Mesendoderm (in vitro differentiated cells): Measurements from ENCODE around the gene LYPD6.

ENCODE experiments used
- DNase-seq: peaks from one replicate; pipeline ENCODE4 v3.0.0; 2013
- H2AK5ac ChIP-seq: 2 replicates; pipeline ENCODE4 v1.6.1; 2013; ENCODE audit warnings: low read length, inconsistent platforms
- H2BK120ac ChIP-seq: 2 replicates; pipeline ENCODE4 v1.6.1; 2013; ENCODE audit warnings: low read depth, mild to moderate bottlenecking, low read length, moderate library complexity, mixed read lengths
- H2BK15ac ChIP-seq: replicated peaks from 2 replicates; pipeline ENCODE4 v1.6.1; 2013; ENCODE audit warnings: low read depth, mild to moderate bottlenecking, moderate library complexity
- H2BK5ac ChIP-seq: 2 replicates; pipeline ENCODE4 v1.6.1; 2013; ENCODE audit warnings: low read length, inconsistent platforms
- H3K18ac ChIP-seq: 2 replicates; pipeline ENCODE4 v1.6.1; 2013; ENCODE audit warnings: mild to moderate bottlenecking, low read length, mixed read lengths
- H3K23ac ChIP-seq: one replicate; pipeline ENCODE4 v1.6.1; 2013; ENCODE audit warnings: low read length
- H3K27ac ChIP-seq: 2 replicates; pipeline ENCODE4 v1.5.1; 2013; ENCODE audit warnings: low read depth, mild to moderate bottlenecking, inconsistent platforms, low read length, moderate library complexity
- H3K27me3 ChIP-seq: 2 replicates; pipeline ENCODE4 v1.6.1; 2013; ENCODE audit warnings: low read length, control low read depth, mild to moderate bottlenecking, inconsistent platforms; ENCODE audit not compliant: insufficient read depth, poor library complexity
- H3K36me3 ChIP-seq: 2 replicates; pipeline ENCODE4 v1.6.1; 2013; ENCODE audit warnings: low read length, inconsistent platforms; ENCODE audit not compliant: control insufficient read depth, insufficient read depth
- H3K4ac ChIP-seq: one replicate; pipeline ENCODE4 v1.6.1; 2013; ENCODE audit warnings: low read depth, mild to moderate bottlenecking, low read length, moderate library complexity
- H3K4me1 ChIP-seq: 2 replicates; pipeline ENCODE4 v1.6.1; 2013; ENCODE audit warnings: low read depth, low read length, inconsistent platforms; ENCODE audit not compliant: control insufficient read depth
- H3K4me2 ChIP-seq: 2 replicates; pipeline ENCODE4 v1.6.1; 2013; ENCODE audit warnings: low read length
- H3K4me3 ChIP-seq: 2 replicates; pipeline ENCODE4 v1.5.1; 2013; ENCODE audit warnings: mild to moderate bottlenecking, low read length
- H3K56ac ChIP-seq: one replicate; pipeline ENCODE4 v1.6.1; 2013; ENCODE audit warnings: low read length
- H3K79me1 ChIP-seq: 2 replicates; pipeline ENCODE4 v1.6.1; 2013; ENCODE audit warnings: low read length, inconsistent platforms
- H3K79me2 ChIP-seq: 2 replicates; pipeline ENCODE4 v1.6.1; 2013; ENCODE audit warnings: mild to moderate bottlenecking, low read length; ENCODE audit not compliant: control insufficient read depth, insufficient read depth
- H3K9ac ChIP-seq: 2 replicates; pipeline ENCODE4 v1.6.1; 2013; ENCODE audit warnings: low read length, inconsistent platforms
- H4K5ac ChIP-seq: one replicate; pipeline ENCODE4 v1.6.1; 2013; ENCODE audit warnings: low read length
- H4K8ac ChIP-seq: one replicate; pipeline ENCODE4 v1.6.1; 2013; ENCODE audit warnings: low read depth, mild to moderate bottlenecking, control low read depth, low read length, moderate library complexity
- whole genome bisulfite sequencing: extraction: QIAGEN DNeasy Blood & Tissue Kit; methylation state at CpG from one replicate; pipeline ENCODE4 v1.1.7; 2013; ENCODE audit warnings: low lambda C conversion rate, missing lambda C conversion rate; ENCODE audit not compliant: insufficient coverage; ENCODE audit errors: extremely low coverage; 5-methylcytosine and 5-hydroxymethylcytosine counted together

Gene LYPD6

DNA sequence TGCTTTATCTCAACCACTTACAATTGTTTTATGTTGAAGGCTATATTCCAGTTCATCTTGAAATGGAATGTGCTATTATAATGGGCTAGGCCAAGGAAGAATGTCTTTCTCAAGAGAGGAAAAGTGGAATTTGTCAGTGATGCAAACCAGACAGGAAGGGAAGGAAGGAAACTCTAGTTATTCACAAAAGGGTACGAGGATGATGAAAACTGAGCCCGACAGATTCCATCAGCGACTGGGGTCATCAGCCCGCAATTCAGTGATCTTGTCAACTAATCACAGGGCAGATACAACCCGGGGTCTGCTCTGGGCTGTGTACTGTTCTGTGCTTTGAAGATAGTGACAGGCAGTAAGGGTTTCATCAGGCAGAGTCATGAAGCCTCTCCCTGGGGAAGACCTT is 23.4 kb upstream of the LYPD6 start:
- no peaks in the 10 kb centered on the region for H3K27me3 ChIP-seq
- no peak overlapping the region for H3K18ac ChIP-seq
- H3K23ac ChIP-seq = no peak overlapping the region
- no peaks in the 10 kb centered on the region for H3K79me2 ChIP-seq
- H2BK120ac ChIP-seq = no peak overlapping the region
- H3K4me2 ChIP-seq = no peak overlapping the region
- H3K9ac ChIP-seq = no peak overlapping the region
- H3K4ac ChIP-seq = no peak overlapping the region
- no peak overlapping the region for H3K27ac ChIP-seq
- DNase-seq = no peak
- no CpG with 5 or more reads among the region's 5 CpGs for WGBS
- no peak overlapping the region for H2AK5ac ChIP-seq
- H3K36me3 ChIP-seq = no peaks in the 10 kb centered on the region
- H3K79me1 ChIP-seq = no peaks in the 10 kb centered on the region
- H3K56ac ChIP-seq = no peak overlapping the region
- no peak overlapping the region for H3K4me3 ChIP-seq
- no peak overlapping the region for H4K8ac ChIP-seq
- no peaks in the 10 kb centered on the region for H3K4me1 ChIP-seq
- no peak overlapping the region for H2BK15ac ChIP-seq
- H4K5ac ChIP-seq = no peak overlapping the region
- no peak overlapping the region for H2BK5ac ChIP-seq

DNA sequence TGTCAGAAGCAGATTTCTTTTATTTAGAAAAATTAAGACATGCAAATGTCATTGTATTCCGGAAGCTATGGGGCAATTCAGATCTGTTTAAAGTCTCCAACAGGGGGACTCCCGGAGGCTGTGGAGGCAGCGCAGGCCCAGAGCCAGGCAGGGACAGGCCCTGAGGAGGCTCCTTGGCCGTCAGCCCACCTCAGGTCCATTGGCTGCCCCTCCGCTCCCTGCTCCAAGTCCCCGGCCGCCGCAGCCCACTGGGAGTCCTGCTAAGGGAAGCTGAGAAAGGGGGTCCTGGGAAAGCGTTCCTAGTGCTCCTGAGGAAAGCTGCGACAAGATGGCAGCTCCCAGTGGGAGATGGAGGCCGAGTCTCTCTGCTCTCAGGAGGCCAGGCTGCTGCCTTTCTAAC is 20.0 kb upstream of the LYPD6 start:
- H3K27ac ChIP-seq = no peak overlapping the region
- H3K23ac ChIP-seq = no peak overlapping the region
- H2AK5ac ChIP-seq = no peak overlapping the region
- H3K4me1 ChIP-seq = no peaks in the 10 kb centered on the region
- DNase-seq = no peak
- H2BK5ac ChIP-seq = no peak overlapping the region
- H2BK15ac ChIP-seq = no peak overlapping the region
- H4K5ac ChIP-seq = no peak overlapping the region
- no CpG with 5 or more reads among the region's 11 CpGs for WGBS
- no peak overlapping the region for H2BK120ac ChIP-seq
- no peak overlapping the region for H4K8ac ChIP-seq
- H3K4ac ChIP-seq = no peak overlapping the region
- no peaks in the 10 kb centered on the region for H3K27me3 ChIP-seq
- no peak overlapping the region for H3K56ac ChIP-seq
- H3K79me2 ChIP-seq = no peaks in the 10 kb centered on the region
- H3K4me2 ChIP-seq = no peak overlapping the region
- no peaks in the 10 kb centered on the region for H3K36me3 ChIP-seq
- H3K9ac ChIP-seq = no peak overlapping the region
- no peak overlapping the region for H3K4me3 ChIP-seq
- H3K79me1 ChIP-seq = no peaks in the 10 kb centered on the region
- no peak overlapping the region for H3K18ac ChIP-seq

DNA sequence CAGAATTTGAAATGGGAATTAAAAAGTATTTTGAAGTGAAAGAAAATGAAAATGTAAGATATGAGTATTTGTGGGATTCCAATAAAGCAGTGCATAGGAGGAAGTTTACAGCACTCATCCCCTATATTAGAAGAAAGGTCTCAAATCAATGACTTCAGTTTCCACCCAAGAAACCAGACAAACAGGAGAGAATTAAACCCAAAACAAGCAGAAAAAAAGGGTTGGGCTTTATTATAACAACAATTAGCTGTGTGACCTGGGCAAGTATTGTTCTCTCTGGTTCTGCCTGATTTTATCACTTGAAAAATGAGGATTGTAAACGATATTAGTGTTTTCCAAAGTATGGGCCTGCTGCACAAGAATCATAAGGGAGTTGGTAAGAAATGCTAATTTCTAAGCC is 18.3 kb upstream of the LYPD6 start:
- WGBS = no CpG with 5 or more reads among the region's 1 CpG
- Histone ChIP-seq H3K4ac (no peak overlapping the region), H3K79me1 (no peaks in the 10 kb centered on the region), H3K4me3 (no peak overlapping the region), H3K9ac (no peak overlapping the region), H2BK15ac (no peak overlapping the region), H3K23ac (no peak overlapping the region), H4K5ac (no peak overlapping the region), H3K56ac (no peak overlapping the region), H2BK5ac (no peak overlapping the region), H3K18ac (no peak overlapping the region), H3K4me1 (no peaks in the 10 kb centered on the region), H3K4me2 (no peak overlapping the region), H3K27me3 (no peaks in the 10 kb centered on the region), H4K8ac (no peak overlapping the region), H3K79me2 (no peaks in the 10 kb centered on the region), H3K36me3 (no peaks in the 10 kb centered on the region), H2BK120ac (no peak overlapping the region), H3K27ac (no peak overlapping the region), H2AK5ac (no peak overlapping the region)
- DNase-seq = no peak

DNA sequence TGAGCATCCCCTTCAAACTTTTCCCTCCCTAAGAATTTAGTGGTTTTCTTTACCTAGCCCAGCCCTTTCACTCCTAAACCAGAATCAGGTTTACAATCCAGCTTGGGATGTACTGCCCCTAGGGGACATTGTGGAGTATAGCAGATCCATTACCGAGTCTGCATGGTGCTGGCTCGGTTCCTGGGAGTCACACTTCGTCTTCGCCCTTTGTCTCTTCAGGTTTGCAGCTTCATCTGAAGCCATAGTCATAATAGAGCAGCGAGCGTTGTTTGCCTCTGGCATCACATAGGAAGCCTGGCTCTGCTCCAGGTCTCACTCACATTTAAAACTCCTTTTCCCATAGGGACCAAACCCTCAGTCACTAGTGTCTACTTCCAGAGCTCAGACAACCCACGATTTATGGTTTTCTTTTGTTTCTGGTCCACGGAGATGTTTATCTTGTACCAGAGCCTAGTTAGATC is 16.8 kb upstream of the LYPD6 start:
- Histone ChIP-seq H3K4me1 (no peaks in the 10 kb centered on the region), H3K27me3 (no peaks in the 10 kb centered on the region), H2AK5ac (no peak overlapping the region), H2BK5ac (no peak overlapping the region), H3K4me3 (no peak overlapping the region), H3K4ac (no peak overlapping the region), H4K5ac (no peak overlapping the region), H3K9ac (no peak overlapping the region), H3K36me3 (no peaks in the 10 kb centered on the region), H3K18ac (peak overlapping the region; percentile 81), H3K56ac (no peak overlapping the region), H3K27ac (no peak overlapping the region), H4K8ac (peak overlapping the region; percentile 13), H2BK15ac (no peak overlapping the region), H2BK120ac (no peak overlapping the region), H3K79me1 (no peaks in the 10 kb centered on the region), H3K23ac (no peak overlapping the region), H3K4me2 (no peak overlapping the region), H3K79me2 (no peaks in the 10 kb centered on the region)
- peak; percentile 85 for DNase-seq
- no CpG with 5 or more reads among the region's 8 CpGs for WGBS

DNA sequence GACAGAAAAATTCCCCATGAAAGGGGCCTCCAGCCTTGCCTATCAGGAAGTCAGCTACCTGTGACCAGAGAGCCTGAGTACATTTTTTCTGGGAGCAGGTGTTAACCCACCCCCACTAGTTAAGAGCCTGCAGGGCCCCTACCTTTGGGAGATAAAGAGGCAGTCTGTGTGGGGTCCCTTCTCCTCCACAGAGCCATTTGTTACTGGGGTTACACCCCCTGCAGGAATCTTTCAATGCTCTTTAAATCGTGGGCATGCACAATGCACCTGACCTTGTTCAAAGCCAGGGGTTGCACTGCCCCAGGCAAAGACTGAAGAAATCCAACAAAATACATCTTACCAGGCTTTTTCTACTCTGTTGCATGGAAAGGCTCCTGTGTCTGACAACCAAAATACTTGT is 15.7 kb upstream of the LYPD6 start:
- H2BK5ac ChIP-seq = no peak overlapping the region
- H3K18ac ChIP-seq = no peak overlapping the region
- no peak overlapping the region for H4K5ac ChIP-seq
- WGBS = no CpG with 5 or more reads among the region's 1 CpG
- no peak overlapping the region for H3K4ac ChIP-seq
- H3K27ac ChIP-seq = no peak overlapping the region
- DNase-seq = peak; percentile 42
- H3K4me1 ChIP-seq = no peaks in the 10 kb centered on the region
- H3K4me2 ChIP-seq = no peak overlapping the region
- H2AK5ac ChIP-seq = no peak overlapping the region
- no peaks in the 10 kb centered on the region for H3K79me2 ChIP-seq
- no peak overlapping the region for H3K56ac ChIP-seq
- H3K36me3 ChIP-seq = no peaks in the 10 kb centered on the region
- no peak overlapping the region for H3K23ac ChIP-seq
- no peak overlapping the region for H2BK120ac ChIP-seq
- no peak overlapping the region for H3K9ac ChIP-seq
- no peaks in the 10 kb centered on the region for H3K27me3 ChIP-seq
- no peak overlapping the region for H2BK15ac ChIP-seq
- no peak overlapping the region for H3K4me3 ChIP-seq
- H4K8ac ChIP-seq = no peak overlapping the region
- no peaks in the 10 kb centered on the region for H3K79me1 ChIP-seq

DNA sequence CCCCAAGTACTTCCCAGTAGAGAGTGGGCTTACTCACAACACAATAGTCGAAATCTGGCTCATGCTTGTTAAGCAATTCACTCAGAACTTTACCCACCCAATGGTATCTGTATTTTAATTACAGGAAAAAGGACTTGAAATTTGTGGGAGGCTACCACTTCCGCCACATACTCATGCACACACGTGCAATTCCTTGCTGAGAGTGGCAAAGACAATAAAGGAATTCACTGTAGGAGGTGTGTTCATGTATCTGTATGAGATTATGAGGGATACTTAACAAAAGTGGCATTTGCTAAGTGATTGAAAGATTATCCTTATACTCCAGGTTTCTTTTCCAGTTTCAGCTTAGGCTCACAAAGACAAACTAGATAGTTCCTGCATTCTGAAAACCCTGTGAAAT is 14.9 kb upstream of the LYPD6 start:
- H4K5ac ChIP-seq = no peak overlapping the region
- H3K9ac ChIP-seq = no peak overlapping the region
- H2BK120ac ChIP-seq = no peak overlapping the region
- H3K79me1 ChIP-seq = no peaks in the 10 kb centered on the region
- no peak overlapping the region for H3K23ac ChIP-seq
- no peaks in the 10 kb centered on the region for H3K36me3 ChIP-seq
- H4K8ac ChIP-seq = no peak overlapping the region
- no peak overlapping the region for H2BK5ac ChIP-seq
- H3K4me2 ChIP-seq = no peak overlapping the region
- WGBS = no CpG with 5 or more reads among the region's 3 CpGs
- no peak overlapping the region for H3K4ac ChIP-seq
- no peak overlapping the region for H3K18ac ChIP-seq
- H3K4me1 ChIP-seq = no peaks in the 10 kb centered on the region
- H3K27ac ChIP-seq = no peak overlapping the region
- H3K56ac ChIP-seq = no peak overlapping the region
- H3K4me3 ChIP-seq = no peak overlapping the region
- DNase-seq = no peak
- H3K27me3 ChIP-seq = no peaks in the 10 kb centered on the region
- no peak overlapping the region for H2BK15ac ChIP-seq
- no peak overlapping the region for H2AK5ac ChIP-seq
- H3K79me2 ChIP-seq = no peaks in the 10 kb centered on the region
